Measurements from ENCODE around the gene FRMD4A. TPM values are rescaled to one million over a fixed set of nuclear protein-coding genes. Genes with fewer than 3 reads are reported as not detected.

FRMD4A gene
- total and polyA plus RNA-seq, 10 of the 15 experiments (the other 5 are each of a cell fraction or from before 2014, with no cell fraction given), result 17.8 to 75.2 (median 39.1) TPM

- no peak for TF ChIP-seq IKZF2 (IDR thresholded peaks at IDR 0.05)
- no peak for TF ChIP-seq CEBPZ (IDR thresholded peaks at IDR 0.05; ENCODE audit: low read depth, low read length)
- no peak for TF ChIP-seq MTA3 (IDR thresholded peaks at IDR 0.05; ENCODE audit: borderline replicate concordance, low read length)
These were observed 601.7 kb downstream of the FRMD4A start (continued) for GRCh38 chr10:13728898-13729535.

GRCh38 chr10:13725594-13725993 lies 605.1 kb downstream of the FRMD4A start:
- RAD21 ChIA-PET (ENCODE audit: unreplicated experiment), result no interaction called here
- Histone ChIP-seq H3K4me1 (ENCODE audit: control insufficient read depth, insufficient read depth, low read length) (peaks cover 20% of the 10 kb centered on the region), H3K9ac (ENCODE audit: control insufficient read depth, insufficient read depth, low read length) (no peak overlapping the region), H3K9me3 (replicated peaks; ENCODE audit: control insufficient read depth, insufficient read depth, low read length) (no peaks in the 10 kb centered on the region), H3K27ac (ENCODE audit: control insufficient read depth, insufficient read depth) (no peak overlapping the region), H2AFZ (ENCODE audit: control insufficient read depth, low read depth, low read length) (no peak overlapping the region), H3K4me3 (no peak overlapping the region), H3K27me3 (replicated peaks in 1 of 2; ENCODE audit: control insufficient read depth in 2 of 2, insufficient read depth in 2 of 2, low read length in 1 of 2) (no peaks in the 10 kb centered on the region), H3K79me2 (ENCODE audit: control insufficient read depth, insufficient read depth, low read length) (no peaks in the 10 kb centered on the region), H4K20me1 (ENCODE audit: control insufficient read depth, insufficient read depth) (no peaks in the 10 kb centered on the region), H3K4me2 (ENCODE audit: control insufficient read depth, insufficient read depth) (no peak overlapping the region), H3K36me3 (ENCODE audit: control insufficient read depth in 2 of 2, insufficient read depth in 2 of 2, low read length in 1 of 2) (peaks cover 0 to 1% of the 10 kb centered on the region in 2 experiments; a peak in 2 of 4 replicates)
- intact Hi-C loops (cut with micrococcal nuclease; ENCODE audit: unreplicated experiment), result no loop called here
- no peak for FAIRE-seq
- no peak for DNase-seq (ENCODE audit: low read depth, low spot score)
- ATAC-seq, result no peak
- POLR2A ChIA-PET, result no interaction called here
- TF ChIP-seq ZZZ3 (IDR thresholded peaks at IDR 0.05; ENCODE audit: control insufficient read depth, insufficient read length, low read depth) (no peak), MYC (IDR thresholded peaks at IDR 0.05; ENCODE audit: insufficient read depth, insufficient read length, insufficient replicate concordance, low read length, severe bottlenecking) (no peak), TCF12 (IDR thresholded peaks at IDR 0.05; ENCODE audit: low read depth, low read length) (no peak), STAT3 (IDR thresholded peaks at IDR 0.05; ENCODE audit: low read depth, low read length) (no peak), NFYB (IDR thresholded peaks at IDR 0.05; ENCODE audit: insufficient read depth, low read depth, low read length) (no peak), KLF5 (IDR thresholded peaks at IDR 0.05; ENCODE audit: partially characterized antibody) (no peak), ZBTB33 (IDR thresholded peaks at IDR 0.05) (no peak), SREBF2 (IDR thresholded peaks at IDR 0.05; ENCODE audit: low read length) (no peak), ZBTB11 (CRISPR knock-in tag; IDR thresholded peaks at IDR 0.05) (no peak), IRF4 (IDR thresholded peaks at IDR 0.05; ENCODE audit: low read depth, low read length) (no peak), MTA2 (IDR thresholded peaks at IDR 0.05; ENCODE audit: low read depth) (no peak)
- BruUV-seq (replicated peaks), result no TSS peak
- in situ Hi-C loops (cut with MboI), result no loop called here
- SMC1A ChIA-PET (ENCODE audit: uncharacterized antibody, unreplicated experiment), result interaction anchor here (0.8 to 1.6 kb wide), 5 partner anchors 10 to 39 kb away, joined by 3 to 4 read pairs (median 4); no protein-coding TSS in a partner anchor
- CTCF ChIA-PET, result no interaction called here
- 74% methylated on average over 4 of the region's 4 CpGs for WGBS (ENCODE audit: insufficient coverage, insufficient replicate concordance, low lambda C conversion rate, missing lambda C conversion rate)

Data from GM12878 (cell line).